Trophoblast cell (in vitro differentiated cells and primary cell): ENCODE results near the gene C4BPB.

Source experiments
- DNase-seq, 2 donors: peaks; one replicate each; pipeline ENCODE4 v3.0.0-alpha.2; 2016
- H2AFZ ChIP-seq: 2 replicates; pipeline ENCODE4 v1.6.1; 2013; ENCODE audit warnings: low read length, moderate library complexity, mild to moderate bottlenecking; ENCODE audit not compliant: insufficient read depth, poor library complexity
- H2AK5ac ChIP-seq: 2 replicates; pipeline ENCODE4 v1.6.1; 2013; ENCODE audit warnings: mild to moderate bottlenecking, low read length
- H2BK120ac ChIP-seq: 2 replicates; pipeline ENCODE4 v1.6.1; 2013; ENCODE audit warnings: low read length, mild to moderate bottlenecking, moderate library complexity; ENCODE audit not compliant: insufficient read depth, poor library complexity
- H2BK12ac ChIP-seq: 2 replicates; pipeline ENCODE4 v1.6.1; 2013; ENCODE audit warnings: mild to moderate bottlenecking, low read length, moderate library complexity
- H2BK5ac ChIP-seq: 2 replicates; pipeline ENCODE4 v1.6.1; 2013; ENCODE audit warnings: low read length, low read depth, moderate library complexity, mild to moderate bottlenecking; ENCODE audit not compliant: poor library complexity
- H3K14ac ChIP-seq: 2 replicates; pipeline ENCODE4 v1.6.1; 2013; ENCODE audit warnings: mild to moderate bottlenecking, low read length
- H3K18ac ChIP-seq: 2 replicates; pipeline ENCODE4 v1.6.1; 2013; ENCODE audit warnings: mild to moderate bottlenecking, low read length
- H3K23ac ChIP-seq: 2 replicates; pipeline ENCODE4 v1.6.1; 2013; ENCODE audit warnings: low read length
- H3K27ac ChIP-seq: 2 replicates; pipeline ENCODE4 v1.5.1; 2013; ENCODE audit warnings: low read depth, mild to moderate bottlenecking, inconsistent platforms, low read length, moderate library complexity
- H3K27me3 ChIP-seq: 2 replicates; pipeline ENCODE4 v1.6.1; 2013; ENCODE audit warnings: inconsistent platforms, mild to moderate bottlenecking, low read length, moderate library complexity; ENCODE audit not compliant: insufficient read depth
- H3K36me3 ChIP-seq, 2 experiments: 1 replicate in 1 of 2; 2 replicates in 1 of 2; pipeline ENCODE4 v1.6.1; 2013; ENCODE audit warnings: low read length in 2 of 2, mild to moderate bottlenecking in 2 of 2, moderate library complexity in 1 of 2; ENCODE audit not compliant: insufficient read depth in 2 of 2, control insufficient read depth in 1 of 2
- H3K4ac ChIP-seq: 2 replicates; pipeline ENCODE4 v1.6.1; 2013; ENCODE audit warnings: low read depth, mild to moderate bottlenecking, low read length, moderate library complexity
- H3K4me1 ChIP-seq, 2 experiments: 1 replicate in 1 of 2; 2 replicates in 1 of 2; pipeline ENCODE4 v1.6.1; 2013; ENCODE audit warnings: low read length in 2 of 2, mild to moderate bottlenecking in 2 of 2, moderate library complexity in 1 of 2; ENCODE audit not compliant: insufficient read depth in 2 of 2, control insufficient read depth in 1 of 2
- H3K4me2 ChIP-seq: 2 replicates; pipeline ENCODE4 v1.6.1; 2013; ENCODE audit warnings: inconsistent platforms, mild to moderate bottlenecking, low read length, moderate library complexity
- H3K4me3 ChIP-seq: 2 replicates; pipeline ENCODE4 v1.5.1; 2013; ENCODE audit warnings: mild to moderate bottlenecking, low read depth, low read length, inconsistent platforms
- H3K79me1 ChIP-seq: one replicate; pipeline ENCODE4 v1.6.1; 2013; ENCODE audit warnings: low read length
- H3K79me2 ChIP-seq: 2 replicates; pipeline ENCODE4 v1.6.1; 2013; ENCODE audit warnings: low read length, mild to moderate bottlenecking; ENCODE audit not compliant: control insufficient read depth, insufficient read depth, poor library complexity
- H3K9ac ChIP-seq: 2 replicates; pipeline ENCODE4 v1.6.1; 2013; ENCODE audit warnings: mild to moderate bottlenecking, low read length
- H3K9me3 ChIP-seq: 2 replicates; pipeline ENCODE4 v1.6.1; 2013; ENCODE audit warnings: low read depth, mild to moderate bottlenecking, control low read depth, inconsistent platforms, low read length; ENCODE audit not compliant: insufficient read depth
- H4K12ac ChIP-seq: 2 replicates; pipeline ENCODE4 v1.6.1; 2013; ENCODE audit warnings: low read depth, mild to moderate bottlenecking, low read length, moderate library complexity
- H4K8ac ChIP-seq: 2 replicates; pipeline ENCODE4 v1.6.1; 2013; ENCODE audit warnings: low read depth, mild to moderate bottlenecking, low read length, moderate library complexity
- H4K91ac ChIP-seq: one replicate; pipeline ENCODE4 v1.6.1; 2013; ENCODE audit warnings: low read depth, mild to moderate bottlenecking, low read length, moderate library complexity
- WGBS: extraction: QIAGEN DNeasy Blood & Tissue Kit; methylation state at CpG from one replicate; pipeline ENCODE4 v1.1.7; 2013; ENCODE audit warnings: missing lambda C conversion rate; ENCODE audit not compliant: insufficient read length, insufficient coverage; ENCODE audit errors: extremely low coverage; 5-methylcytosine and 5-hydroxymethylcytosine counted together

Gene C4BPB

DNA sequence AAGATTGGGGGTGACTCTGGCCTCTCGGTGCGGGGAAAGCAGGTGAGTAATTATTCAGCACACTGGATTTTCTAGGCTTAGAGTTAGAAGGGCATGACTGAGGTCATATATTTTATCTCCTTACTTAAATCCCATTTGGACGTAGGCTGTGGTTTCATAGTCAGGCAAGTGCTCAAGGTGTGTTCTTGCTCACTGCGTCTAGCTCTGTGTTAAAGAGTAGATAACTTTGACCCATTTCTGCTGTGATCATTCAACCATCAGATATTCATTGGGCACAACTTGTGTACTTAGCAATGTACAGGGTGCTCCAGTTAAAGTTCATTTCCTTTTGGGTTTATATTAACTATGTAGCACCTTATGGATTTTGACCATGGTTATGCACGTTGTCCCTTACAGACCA is 21.0 kb upstream of the C4BPB start:
- Histone ChIP-seq H2BK12ac (no peak overlapping the region), H3K9me3 (no peaks in the 10 kb centered on the region), H3K27ac (no peak overlapping the region), H3K36me3 (peaks cover 23 to 29% of the 10 kb centered on the region in 2 experiments), H2BK120ac (no peak overlapping the region), H4K8ac (no peak overlapping the region), H4K12ac (no peak overlapping the region), H3K18ac (no peak overlapping the region), H3K4me2 (no peak overlapping the region), H3K23ac (no peak overlapping the region), H3K27me3 (no peaks in the 10 kb centered on the region), H3K79me1 (no peaks in the 10 kb centered on the region), H2AK5ac (no peak overlapping the region), H3K4ac (no peak overlapping the region), H2AFZ (no peak overlapping the region), H3K4me3 (no peak overlapping the region), H3K79me2 (no peaks in the 10 kb centered on the region), H3K4me1 (no peaks in the 10 kb centered on the region), H4K91ac (no peak overlapping the region), H3K14ac (no peak overlapping the region), H3K9ac (peak overlapping the region; percentile 59), H2BK5ac (no peak overlapping the region)
- DNase-seq, result no peak
- WGBS, result no CpG with 5 or more reads among the region's 5 CpGs

DNA sequence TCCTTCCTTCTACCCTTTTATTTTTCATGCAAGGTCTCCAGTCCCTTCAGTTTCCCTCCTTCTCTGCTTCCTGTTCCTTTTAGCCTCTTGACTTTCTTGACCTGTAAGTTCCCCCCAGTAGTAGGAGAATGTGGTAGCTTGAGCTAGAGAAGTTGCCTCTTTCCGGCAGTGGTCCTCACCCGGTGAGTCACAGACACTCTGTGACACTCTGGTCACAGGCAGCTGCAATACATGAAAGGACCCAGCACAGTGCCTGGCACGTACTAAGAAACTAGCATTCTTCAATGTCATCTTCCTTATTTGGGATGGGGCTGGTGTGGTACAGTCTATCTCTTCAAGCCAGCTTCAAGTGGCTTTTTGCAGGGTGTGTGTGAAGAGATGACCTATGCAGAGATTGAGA is 19.6 kb upstream of the C4BPB start:
- Histone ChIP-seq H2AFZ (no peak overlapping the region), H3K9me3 (no peaks in the 10 kb centered on the region), H4K12ac (no peak overlapping the region), H2BK120ac (no peak overlapping the region), H4K8ac (no peak overlapping the region), H3K18ac (no peak overlapping the region), H2BK5ac (no peak overlapping the region), H2AK5ac (no peak overlapping the region), H3K79me1 (no peaks in the 10 kb centered on the region), H3K27ac (no peak overlapping the region), H3K36me3 (peaks cover 19 to 20% of the 10 kb centered on the region in 2 experiments), H4K91ac (no peak overlapping the region), H3K4ac (no peak overlapping the region), H3K79me2 (no peaks in the 10 kb centered on the region), H3K23ac (no peak overlapping the region), H3K9ac (no peak overlapping the region), H3K4me2 (no peak overlapping the region), H3K4me1 (no peaks in the 10 kb centered on the region), H3K27me3 (no peaks in the 10 kb centered on the region), H2BK12ac (no peak overlapping the region), H3K4me3 (no peak overlapping the region), H3K14ac (no peak overlapping the region)
- DNase-seq, result no peak
- no CpG with 5 or more reads among the region's 3 CpGs for WGBS

DNA sequence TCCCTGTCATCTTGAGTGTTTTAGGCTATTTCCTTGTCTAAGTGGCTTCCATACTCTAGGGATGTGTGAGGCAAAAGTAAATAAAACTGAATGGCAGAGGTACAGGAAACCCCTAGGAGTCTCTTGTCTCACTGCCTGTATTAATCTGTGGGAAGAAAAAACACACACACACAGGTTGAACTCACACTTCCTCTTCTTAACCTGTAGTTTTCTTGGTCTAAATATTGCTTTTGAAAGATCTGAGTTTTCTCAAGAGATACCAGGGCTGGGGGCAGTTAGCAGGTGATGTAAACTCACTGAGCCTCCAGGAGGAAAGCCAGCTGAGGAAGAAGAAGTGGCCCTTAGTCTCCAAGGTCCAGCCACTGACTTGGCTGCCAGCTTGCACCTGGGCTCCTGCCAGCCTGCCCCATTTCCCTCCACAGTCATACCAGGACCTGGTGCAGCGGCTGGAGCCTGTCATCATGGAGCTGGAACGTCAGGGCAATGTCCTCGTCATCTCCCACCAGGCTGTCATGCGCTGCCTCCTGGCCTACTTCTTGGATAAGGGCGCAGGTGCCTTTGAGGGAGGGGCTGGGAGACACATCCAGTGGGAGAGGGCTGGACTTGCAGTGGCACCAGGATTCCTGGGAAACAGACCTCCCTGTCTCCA is 18.7 kb upstream of the C4BPB start:
- DNase-seq, result no peak
- Histone ChIP-seq H3K18ac (no peak overlapping the region), H3K79me1 (no peaks in the 10 kb centered on the region), H3K23ac (no peak overlapping the region), H3K79me2 (no peaks in the 10 kb centered on the region), H3K4me1 (no peaks in the 10 kb centered on the region), H2BK120ac (no peak overlapping the region), H3K9me3 (no peaks in the 10 kb centered on the region), H3K27me3 (no peaks in the 10 kb centered on the region), H3K9ac (no peak overlapping the region), H2AK5ac (no peak overlapping the region), H2AFZ (no peak overlapping the region), H4K8ac (no peak overlapping the region), H4K12ac (no peak overlapping the region), H2BK5ac (no peak overlapping the region), H3K4me2 (no peak overlapping the region), H3K36me3 (peaks cover 15 to 18% of the 10 kb centered on the region in 2 experiments), H3K14ac (no peak overlapping the region), H3K4me3 (no peak overlapping the region), H2BK12ac (no peak overlapping the region), H3K27ac (no peak overlapping the region), H3K4ac (no peak overlapping the region), H4K91ac (no peak overlapping the region)
- no CpG with 5 or more reads among the region's 5 CpGs for WGBS

DNA sequence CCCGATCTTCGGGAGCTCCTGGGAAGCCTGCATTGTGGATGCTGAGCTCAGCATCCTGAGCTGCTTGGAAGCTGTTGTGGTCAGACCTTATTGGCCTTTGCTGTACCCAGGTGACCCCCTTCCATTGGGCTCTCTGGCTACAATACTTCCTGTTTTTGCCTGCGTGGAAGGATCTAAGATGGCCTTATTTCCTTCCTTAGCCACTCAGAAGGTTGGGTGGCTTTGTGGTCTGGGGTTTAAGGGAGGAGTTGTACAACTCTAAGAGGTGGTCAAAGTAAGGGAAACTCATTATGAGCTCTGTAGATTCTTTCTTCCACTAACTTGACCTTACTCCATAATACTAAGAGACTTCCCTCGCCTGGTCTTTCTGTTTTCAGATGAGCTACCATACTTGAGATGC is 17.8 kb upstream of the C4BPB start:
- Histone ChIP-seq H2BK12ac (no peak overlapping the region), H3K18ac (no peak overlapping the region), H4K91ac (no peak overlapping the region), H3K4me3 (no peak overlapping the region), H2AK5ac (no peak overlapping the region), H3K27me3 (no peaks in the 10 kb centered on the region), H3K4me1 (no peaks in the 10 kb centered on the region), H4K8ac (no peak overlapping the region), H2BK120ac (no peak overlapping the region), H2BK5ac (no peak overlapping the region), H4K12ac (no peak overlapping the region), H3K14ac (no peak overlapping the region), H3K4ac (no peak overlapping the region), H3K79me2 (no peaks in the 10 kb centered on the region), H3K27ac (no peak overlapping the region), H2AFZ (no peak overlapping the region), H3K9me3 (no peaks in the 10 kb centered on the region), H3K4me2 (no peak overlapping the region), H3K36me3 (peaks cover 15 to 18% of the 10 kb centered on the region in 2 experiments), H3K79me1 (no peaks in the 10 kb centered on the region), H3K23ac (no peak overlapping the region), H3K9ac (no peak overlapping the region)
- DNase-seq, result no peak
- WGBS, result no CpG with 5 or more reads among the region's 4 CpGs
